Nephron progenitor cell (in vitro differentiated cells): ENCODE measurements around the gene CCDC81.

Experiments used
- DNase-seq: peaks from one replicate; pipeline ENCODE4 v3.0.0; 2021
- H3K27ac Mint-ChIP-seq: 2 replicates; pipeline ENCODE4 v1.8.0; 2021; ENCODE audit warnings: mild to moderate bottlenecking, moderate library complexity, mixed read lengths
- H3K27me3 Mint-ChIP-seq: 2 replicates; pipeline ENCODE4 v1.8.0; 2021; ENCODE audit warnings: mild to moderate bottlenecking, low read depth, mixed read lengths; ENCODE audit not compliant: poor library complexity
- H3K36me3 Mint-ChIP-seq: 2 replicates; pipeline ENCODE4 v1.8.0; 2021; ENCODE audit warnings: low read depth, mixed read lengths
- H3K4me1 Mint-ChIP-seq: 2 replicates; pipeline ENCODE4 v1.8.0; 2021; ENCODE audit warnings: mixed read lengths
- H3K4me3 Mint-ChIP-seq: 2 replicates; pipeline ENCODE4 v1.8.0; 2021; ENCODE audit warnings: mild to moderate bottlenecking, moderate library complexity, mixed read lengths
- H3K9me3 Mint-ChIP-seq: 2 replicates; pipeline ENCODE4 v1.8.0; 2021; ENCODE audit warnings: mild to moderate bottlenecking, moderate library complexity, mixed read lengths
- CTCF ChIP-seq: fragments of 200-600 bp; sonication (generic); IDR thresholded peaks from 2 replicates; pipeline ENCODE4 v1.5.0; 2021; ENCODE audit warnings: antibody characterized with exemption

CCDC81 gene

GRCh38 chr11:86358720-86359119 lies 16.0 kb upstream of the CCDC81 start:
- Mint-ChIP-seq H3K4me3 (no peak overlapping the region), H3K27ac (no peak overlapping the region), H3K36me3 (peaks cover 2% of the 10 kb centered on the region), H3K27me3 (no peaks in the 10 kb centered on the region), H3K4me1 (peaks cover 17% of the 10 kb centered on the region), H3K9me3 (peaks cover 8% of the 10 kb centered on the region)
- TF ChIP-seq CTCF = no peak
- DNase-seq = no peak

- DNase-seq = no peak
- peaks cover 13% of the 10 kb centered on the region for H3K9me3 Mint-ChIP-seq
- H3K27ac Mint-ChIP-seq = no peak overlapping the region
- no peak for TF ChIP-seq CTCF
- peaks cover 12% of the 10 kb centered on the region for H3K4me1 Mint-ChIP-seq
- H3K27me3 Mint-ChIP-seq = no peaks in the 10 kb centered on the region
- H3K4me3 Mint-ChIP-seq = no peak overlapping the region
- peaks cover 6% of the 10 kb centered on the region for H3K36me3 Mint-ChIP-seq
These were observed 13.8 kb upstream of the CCDC81 start for GRCh38 chr11:86360775-86361395.

- TF ChIP-seq CTCF = no peak
- no peaks in the 10 kb centered on the region for H3K27me3 Mint-ChIP-seq
- H3K36me3 Mint-ChIP-seq = peaks cover 6% of the 10 kb centered on the region
- H3K27ac Mint-ChIP-seq = no peak overlapping the region
- no peak overlapping the region for H3K4me3 Mint-ChIP-seq
- peaks cover 7% of the 10 kb centered on the region for H3K4me1 Mint-ChIP-seq
- no peak for DNase-seq
- peaks cover 13% of the 10 kb centered on the region for H3K9me3 Mint-ChIP-seq
These were observed 11.3 kb upstream of the CCDC81 start for GRCh38 chr11:86363424-86363823.

- peaks cover 18% of the 10 kb centered on the region for H3K9me3 Mint-ChIP-seq
- DNase-seq = no peak
- H3K4me1 Mint-ChIP-seq = no peaks in the 10 kb centered on the region
- H3K27ac Mint-ChIP-seq = no peak overlapping the region
- no peak for TF ChIP-seq CTCF
- H3K27me3 Mint-ChIP-seq = peaks cover 3% of the 10 kb centered on the region
- peaks cover 6% of the 10 kb centered on the region for H3K36me3 Mint-ChIP-seq
- no peak overlapping the region for H3K4me3 Mint-ChIP-seq
These were observed 9.1 kb upstream of the CCDC81 start for GRCh38 chr11:86365546-86365945.

GRCh38 chr11:86369668-86370067 lies 5.0 kb upstream of the CCDC81 start:
- DNase-seq = no peak
- Mint-ChIP-seq H3K27me3 (peaks cover 7% of the 10 kb centered on the region), H3K4me3 (no peak overlapping the region), H3K27ac (no peak overlapping the region), H3K4me1 (peaks cover 8% of the 10 kb centered on the region), H3K9me3 (peaks cover 5% of the 10 kb centered on the region), H3K36me3 (no peaks in the 10 kb centered on the region)
- no peak for TF ChIP-seq CTCF

GRCh38 chr11:86370171-86370570 lies 4.5 kb upstream of the CCDC81 start:
- no peak for DNase-seq
- H3K4me1 Mint-ChIP-seq = peaks cover 11% of the 10 kb centered on the region
- peaks cover 10% of the 10 kb centered on the region for H3K27me3 Mint-ChIP-seq
- peaks cover 5% of the 10 kb centered on the region for H3K9me3 Mint-ChIP-seq
- H3K4me3 Mint-ChIP-seq = no peak overlapping the region
- H3K36me3 Mint-ChIP-seq = no peaks in the 10 kb centered on the region
- TF ChIP-seq CTCF = no peak
- H3K27ac Mint-ChIP-seq = no peak overlapping the region
